ENCODE measurements around the gene ERP27. TPM values are rescaled to one million over a fixed set of nuclear protein-coding genes. Genes with fewer than 3 reads are reported as not detected.

ERP27 gene
- not detected in 2 replicates for total RNA-seq
- long read RNA-seq = 0 reads

- peaks cover 5% of the 10 kb centered on the region for H3K9me3 Mint-ChIP-seq
- TF ChIP-seq, protein P1, sequence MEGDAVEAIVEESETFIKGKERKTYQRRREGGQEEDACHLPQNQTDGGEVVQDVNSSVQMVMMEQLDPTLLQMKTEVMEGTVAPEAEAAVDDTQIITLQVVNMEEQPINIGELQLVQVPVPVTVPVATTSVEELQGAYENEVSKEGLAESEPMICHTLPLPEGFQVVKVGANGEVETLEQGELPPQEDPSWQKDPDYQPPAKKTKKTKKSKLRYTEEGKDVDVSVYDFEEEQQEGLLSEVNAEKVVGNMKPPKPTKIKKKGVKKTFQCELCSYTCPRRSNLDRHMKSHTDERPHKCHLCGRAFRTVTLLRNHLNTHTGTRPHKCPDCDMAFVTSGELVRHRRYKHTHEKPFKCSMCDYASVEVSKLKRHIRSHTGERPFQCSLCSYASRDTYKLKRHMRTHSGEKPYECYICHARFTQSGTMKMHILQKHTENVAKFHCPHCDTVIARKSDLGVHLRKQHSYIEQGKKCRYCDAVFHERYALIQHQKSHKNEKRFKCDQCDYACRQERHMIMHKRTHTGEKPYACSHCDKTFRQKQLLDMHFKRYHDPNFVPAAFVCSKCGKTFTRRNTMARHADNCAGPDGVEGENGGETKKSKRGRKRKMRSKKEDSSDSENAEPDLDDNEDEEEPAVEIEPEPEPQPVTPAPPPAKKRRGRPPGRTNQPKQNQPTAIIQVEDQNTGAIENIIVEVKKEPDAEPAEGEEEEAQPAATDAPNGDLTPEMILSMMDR (conservative IDR thresholded peaks at IDR 0.05) = no peak
- no peaks in the 10 kb centered on the region for H3K4me1 Mint-ChIP-seq
- H3K27ac Mint-ChIP-seq (ENCODE audit: unreplicated experiment) = no peak within 1 kb of the TSS
- H3K27me3 Mint-ChIP-seq (ENCODE audit: low read depth) = no peaks in the 10 kb centered on the region
- DNase-seq (ENCODE audit: low read depth, low spot score) = no peak
- H3K36me3 Mint-ChIP-seq (ENCODE audit: low read depth) = peaks cover 5% of the 10 kb centered on the region
- H3K4me3 Mint-ChIP-seq = no peak within 1 kb of the TSS
Observed at GRCh38 chr12:14938301-14938700, at the start of gene ERP27. ERP27 (minus strand) TSS chr12:14938537; CDS start chr12:14938508, 29 bp downstream.

DNA sequence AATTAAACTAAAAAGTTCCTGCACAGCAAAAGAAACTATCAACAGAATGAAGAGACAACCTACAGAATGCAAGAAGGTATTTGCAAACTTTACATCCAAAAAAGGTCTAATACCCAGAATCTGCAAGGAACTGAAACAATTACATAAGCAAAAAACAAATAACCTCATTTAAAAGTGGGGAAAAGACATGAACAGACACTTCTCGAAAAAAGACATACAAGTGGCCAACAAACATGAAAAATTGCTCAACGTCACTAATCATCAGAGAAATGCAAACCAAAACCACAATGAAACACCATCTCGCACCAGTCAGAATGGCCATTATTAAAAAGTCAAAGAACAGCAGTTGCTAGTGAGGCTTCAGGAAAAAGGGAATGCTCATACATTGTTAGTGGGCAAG lies 49.7 kb upstream of the ERP27 start:
- TF ChIP-seq, protein P1 (conservative IDR thresholded peaks at IDR 0.05) = no peak
- Mint-ChIP-seq H3K4me1 (peaks cover 10% of the 10 kb centered on the region), H3K9me3 (peaks cover 7% of the 10 kb centered on the region), H3K36me3 (ENCODE audit: low read depth) (peaks cover 2% of the 10 kb centered on the region), H3K27me3 (ENCODE audit: low read depth) (no peaks in the 10 kb centered on the region), H3K4me3 (no peak overlapping the region), H3K27ac (ENCODE audit: unreplicated experiment) (no peak overlapping the region)
- no peak for DNase-seq (ENCODE audit: low read depth, low spot score)

- TF ChIP-seq, protein P1 (conservative IDR thresholded peaks at IDR 0.05) = no peak
- no peak for DNase-seq (ENCODE audit: low read depth, low spot score)
- H3K4me1 Mint-ChIP-seq = peaks cover 10% of the 10 kb centered on the region
Observed at GRCh38 chr12:14986449-14986848, 48.1 kb upstream of the ERP27 start.

DNA sequence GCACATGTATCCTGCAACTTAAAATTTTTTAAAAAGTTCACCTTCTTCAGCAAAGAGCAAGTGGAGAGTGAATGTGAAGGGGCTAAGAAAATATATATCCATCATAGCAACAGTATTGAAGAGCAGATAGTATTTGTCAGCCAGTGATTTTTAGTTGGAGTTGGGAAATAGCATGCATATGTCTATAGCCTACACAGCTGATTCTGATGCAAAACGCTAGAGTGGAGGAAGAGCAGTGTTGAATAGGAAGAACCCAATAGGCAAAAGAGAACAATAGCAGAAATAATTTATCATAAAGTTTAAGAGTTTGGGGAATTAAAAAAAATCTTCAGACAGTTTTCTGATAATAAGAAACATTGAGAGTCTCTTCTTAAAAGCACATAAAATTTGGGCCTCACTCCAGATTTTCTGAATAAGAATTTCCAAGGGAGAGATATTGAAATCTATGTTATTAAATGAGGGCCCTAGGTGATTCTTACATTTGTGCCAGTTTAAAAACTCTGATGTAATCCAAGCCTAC lies 46.5 kb upstream of the ERP27 start:
- Mint-ChIP-seq H3K9me3 (peaks cover 7% of the 10 kb centered on the region), H3K4me3 (no peak overlapping the region), H3K27ac (ENCODE audit: unreplicated experiment) (no peak overlapping the region), H3K36me3 (ENCODE audit: low read depth) (peaks cover 2% of the 10 kb centered on the region), H3K4me1 (peaks cover 10% of the 10 kb centered on the region), H3K27me3 (ENCODE audit: low read depth) (no peaks in the 10 kb centered on the region)
- no peak for DNase-seq (ENCODE audit: low read depth, low spot score)
- TF ChIP-seq, protein P1 (conservative IDR thresholded peaks at IDR 0.05) = no peak

More at GRCh38 chr12:14986449-14986848, 48.1 kb upstream of the ERP27 start:
- Mint-ChIP-seq H3K4me3 (no peak overlapping the region), H3K36me3 (ENCODE audit: low read depth) (peaks cover 2% of the 10 kb centered on the region), H3K27me3 (ENCODE audit: low read depth) (no peaks in the 10 kb centered on the region), H3K9me3 (peaks cover 7% of the 10 kb centered on the region), H3K27ac (ENCODE audit: unreplicated experiment) (no peak overlapping the region)

GRCh38 chr12:14984036-14984435 lies 45.7 kb upstream of the ERP27 start:
- H3K27ac Mint-ChIP-seq (ENCODE audit: unreplicated experiment) = no peak overlapping the region
- peaks cover 10% of the 10 kb centered on the region for H3K4me1 Mint-ChIP-seq
- TF ChIP-seq, protein P1 (conservative IDR thresholded peaks at IDR 0.05) = no peak
- no peaks in the 10 kb centered on the region for H3K27me3 Mint-ChIP-seq (ENCODE audit: low read depth)
- no peak overlapping the region for H3K4me3 Mint-ChIP-seq
- H3K9me3 Mint-ChIP-seq = peaks cover 7% of the 10 kb centered on the region
- peaks cover 2% of the 10 kb centered on the region for H3K36me3 Mint-ChIP-seq (ENCODE audit: low read depth)
- no peak for DNase-seq (ENCODE audit: low read depth, low spot score)
